Lower leg skin (tissue), 3 donors: ENCODE measurements around the gene EML4.
"Not testable (repeated sequence)": the region's sequence is repeated elsewhere in the genome, so short reads cannot be mapped to it uniquely, and the experiment has no call there.

Experiments
- POLR2A ChIP-seq, 2 donors: fragments of 450-650 bp; IDR thresholded peaks; one replicate each; pipeline ENCODE4 v1.6.1; 2016 to 2017; ENCODE audit warnings: antibody characterized with exemption in 2 of 2, mild to moderate bottlenecking in 1 of 2, moderate library complexity in 1 of 2
- TF ChIP-seq, protein P1 (sequence below), 3 donors: fragments of 450-650 bp; IDR thresholded peaks; one replicate each; pipeline ENCODE4 v1.5.1; 2016; ENCODE audit warnings: antibody characterized with exemption in 3 of 3, mild to moderate bottlenecking in 3 of 3, moderate library complexity in 2 of 3

- TF ChIP-seq, protein P1, sequence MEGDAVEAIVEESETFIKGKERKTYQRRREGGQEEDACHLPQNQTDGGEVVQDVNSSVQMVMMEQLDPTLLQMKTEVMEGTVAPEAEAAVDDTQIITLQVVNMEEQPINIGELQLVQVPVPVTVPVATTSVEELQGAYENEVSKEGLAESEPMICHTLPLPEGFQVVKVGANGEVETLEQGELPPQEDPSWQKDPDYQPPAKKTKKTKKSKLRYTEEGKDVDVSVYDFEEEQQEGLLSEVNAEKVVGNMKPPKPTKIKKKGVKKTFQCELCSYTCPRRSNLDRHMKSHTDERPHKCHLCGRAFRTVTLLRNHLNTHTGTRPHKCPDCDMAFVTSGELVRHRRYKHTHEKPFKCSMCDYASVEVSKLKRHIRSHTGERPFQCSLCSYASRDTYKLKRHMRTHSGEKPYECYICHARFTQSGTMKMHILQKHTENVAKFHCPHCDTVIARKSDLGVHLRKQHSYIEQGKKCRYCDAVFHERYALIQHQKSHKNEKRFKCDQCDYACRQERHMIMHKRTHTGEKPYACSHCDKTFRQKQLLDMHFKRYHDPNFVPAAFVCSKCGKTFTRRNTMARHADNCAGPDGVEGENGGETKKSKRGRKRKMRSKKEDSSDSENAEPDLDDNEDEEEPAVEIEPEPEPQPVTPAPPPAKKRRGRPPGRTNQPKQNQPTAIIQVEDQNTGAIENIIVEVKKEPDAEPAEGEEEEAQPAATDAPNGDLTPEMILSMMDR (IDR thresholded peaks at IDR 0.05), result not testable (repeated sequence)
- not testable (repeated sequence) for TF ChIP-seq POLR2A (IDR thresholded peaks at IDR 0.05)
Observed at GRCh38 chr2:42173467-42173866, 4.3 kb downstream of the EML4 start.
